Esophagus squamous epithelium (tissue), 4 donors: ENCODE data around the gene POLR3K.

ENCODE experiments used
- POLR2A ChIP-seq, 4 donors: fragments of 450-650 bp; IDR thresholded peaks; one replicate each; pipeline ENCODE4 v1.6.1; 2017; ENCODE audit warnings: antibody characterized with exemption in 4 of 4, mild to moderate bottlenecking in 4 of 4, moderate library complexity in 3 of 4
- TF ChIP-seq, protein P1 (sequence below), 6 experiments: fragments of 450-650 bp in 4 of 6; fragments of 200-600 bp in 2 of 6; sonication (generic) in 2 of 6; IDR thresholded peaks; one replicate each; pipeline ENCODE4 v1.5.1; 2016 to 2019; ENCODE audit warnings: antibody characterized with exemption in 6 of 6, mild to moderate bottlenecking in 4 of 6, moderate library complexity in 4 of 6

- TF ChIP-seq, protein P1, sequence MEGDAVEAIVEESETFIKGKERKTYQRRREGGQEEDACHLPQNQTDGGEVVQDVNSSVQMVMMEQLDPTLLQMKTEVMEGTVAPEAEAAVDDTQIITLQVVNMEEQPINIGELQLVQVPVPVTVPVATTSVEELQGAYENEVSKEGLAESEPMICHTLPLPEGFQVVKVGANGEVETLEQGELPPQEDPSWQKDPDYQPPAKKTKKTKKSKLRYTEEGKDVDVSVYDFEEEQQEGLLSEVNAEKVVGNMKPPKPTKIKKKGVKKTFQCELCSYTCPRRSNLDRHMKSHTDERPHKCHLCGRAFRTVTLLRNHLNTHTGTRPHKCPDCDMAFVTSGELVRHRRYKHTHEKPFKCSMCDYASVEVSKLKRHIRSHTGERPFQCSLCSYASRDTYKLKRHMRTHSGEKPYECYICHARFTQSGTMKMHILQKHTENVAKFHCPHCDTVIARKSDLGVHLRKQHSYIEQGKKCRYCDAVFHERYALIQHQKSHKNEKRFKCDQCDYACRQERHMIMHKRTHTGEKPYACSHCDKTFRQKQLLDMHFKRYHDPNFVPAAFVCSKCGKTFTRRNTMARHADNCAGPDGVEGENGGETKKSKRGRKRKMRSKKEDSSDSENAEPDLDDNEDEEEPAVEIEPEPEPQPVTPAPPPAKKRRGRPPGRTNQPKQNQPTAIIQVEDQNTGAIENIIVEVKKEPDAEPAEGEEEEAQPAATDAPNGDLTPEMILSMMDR (IDR thresholded peaks at IDR 0.05): no peak
- peak in 2 of 4 donors; percentile 17 to 25 for TF ChIP-seq POLR2A (IDR thresholded peaks at IDR 0.05)
Measured at GRCh38 chr16:72561-73548, 19.4 kb upstream of the POLR3K start, which contains the start of gene RHBDF1.
